Measurements from ENCODE around the gene ID3.
A peak's percentile ranks its signal among the peaks of the same experiment; 100 is the strongest.

ID3 gene, protein sequence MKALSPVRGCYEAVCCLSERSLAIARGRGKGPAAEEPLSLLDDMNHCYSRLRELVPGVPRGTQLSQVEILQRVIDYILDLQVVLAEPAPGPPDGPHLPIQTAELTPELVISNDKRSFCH

GRCh38 chr1:23559136-23559984, at the start of gene ID3:
TSS of gene ID3 (minus strand) at chr1:23559501. CDS start at chr1:23559426, 75 bp downstream.
- peak; percentile 96 for DNase-seq

DNA sequence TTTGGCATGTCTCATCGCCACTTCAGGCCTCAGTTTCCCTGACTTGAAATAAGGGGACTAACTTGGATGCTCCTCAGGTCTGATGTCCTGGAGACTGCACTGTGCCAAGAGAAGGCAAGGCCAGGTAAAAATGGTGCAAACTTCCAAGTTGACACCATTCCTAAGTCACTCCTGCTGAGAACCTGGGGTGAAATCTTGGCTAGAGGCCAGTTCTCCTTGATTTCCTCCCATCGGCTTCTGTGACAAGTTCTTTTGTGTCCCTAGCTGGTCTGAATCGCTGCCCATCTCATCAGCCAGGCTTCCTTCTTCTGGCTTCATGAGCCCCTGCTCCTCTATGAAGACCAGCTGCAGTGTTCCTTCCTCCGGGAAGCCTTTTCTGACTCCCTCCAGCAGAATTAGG, 48.6 kb upstream of the ID3 start:
- DNase-seq: no peak

GRCh38 chr1:23601968-23602876, 42.9 kb upstream of the ID3 start:
- no peak for DNase-seq

- DNase-seq: no peak
Measured at GRCh38 chr1:23601135-23601967, 42.0 kb upstream of the ID3 start.

DNA sequence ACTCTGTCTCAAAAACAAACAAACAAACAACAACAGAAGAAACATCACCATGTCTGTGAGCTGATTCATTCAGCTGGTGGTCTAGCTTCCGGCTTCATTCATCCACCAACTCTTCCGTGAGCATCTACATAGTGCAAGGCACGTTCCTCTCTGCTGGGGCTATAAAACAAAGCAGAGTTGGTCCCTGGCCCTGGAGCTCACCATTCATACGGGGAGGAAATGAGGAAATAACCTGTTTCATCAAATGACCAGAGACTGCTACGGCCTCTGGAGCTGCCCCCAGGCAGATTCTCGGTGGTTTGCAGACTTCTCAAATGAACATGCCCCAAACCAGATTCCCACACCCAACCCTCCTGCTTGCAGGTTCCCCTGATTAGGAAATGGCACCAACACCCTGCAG, 41.0 kb upstream of the ID3 start:
- DNase-seq: no peak

GRCh38 chr1:23599125-23599524, 39.8 kb upstream of the ID3 start:
- DNase-seq: no peak

DNA sequence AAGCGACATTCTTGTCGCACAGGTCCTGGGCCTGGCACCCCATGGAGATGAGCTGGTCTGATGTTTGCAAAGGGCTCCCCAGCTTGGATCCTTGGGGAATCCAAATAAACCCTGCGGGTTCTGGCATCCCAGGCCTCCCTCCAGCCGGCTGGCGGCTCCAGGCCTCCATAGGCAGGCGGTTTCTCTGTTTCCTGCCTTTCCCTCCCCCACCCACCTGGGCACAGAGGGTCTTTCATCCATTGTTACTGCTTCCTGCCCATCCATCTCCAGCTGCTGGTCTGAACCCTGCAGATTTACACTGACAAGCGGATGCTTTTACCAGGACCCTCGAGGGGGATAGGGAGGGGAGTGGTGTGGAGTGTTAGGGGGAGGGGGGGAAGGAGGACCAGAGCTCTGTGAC, 39.1 kb upstream of the ID3 start:
- DNase-seq: peak; percentile 79

DNA sequence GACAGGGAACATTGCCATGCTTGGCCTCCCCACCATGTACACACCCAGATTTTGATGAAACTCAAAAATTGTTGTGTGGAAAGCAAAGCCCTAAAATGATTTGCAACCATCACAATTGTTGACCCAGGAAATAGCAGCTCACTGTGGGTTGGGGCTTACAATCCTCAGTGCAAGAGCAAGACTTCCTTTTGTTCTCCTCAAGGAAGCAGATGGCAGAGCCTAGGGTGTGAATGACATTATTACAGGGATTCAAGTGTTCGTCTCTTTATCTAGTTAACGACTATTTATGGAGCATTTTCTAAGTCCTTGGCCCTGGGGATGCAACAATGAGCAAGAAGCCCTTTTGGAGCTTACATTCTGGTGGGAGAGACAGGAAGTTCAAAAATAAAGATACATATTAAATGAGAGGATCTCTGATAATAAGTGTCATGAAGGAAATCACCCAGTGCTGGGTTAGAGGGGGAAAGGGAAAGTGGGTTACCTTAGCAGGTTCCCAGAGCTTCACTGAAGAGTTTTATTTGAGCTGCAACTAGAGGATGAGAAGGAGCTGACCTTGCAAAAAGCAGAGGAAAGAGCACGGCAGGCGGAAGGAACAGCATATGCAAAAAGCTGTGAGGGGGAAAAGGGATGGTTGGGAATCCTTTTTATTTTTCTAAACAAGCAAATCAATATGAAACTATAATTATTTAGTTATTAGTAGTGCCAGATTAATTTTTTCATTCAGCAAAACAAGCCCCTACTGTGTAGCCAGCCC, 38.5 kb upstream of the ID3 start:
- DNase-seq: no peak

DNA sequence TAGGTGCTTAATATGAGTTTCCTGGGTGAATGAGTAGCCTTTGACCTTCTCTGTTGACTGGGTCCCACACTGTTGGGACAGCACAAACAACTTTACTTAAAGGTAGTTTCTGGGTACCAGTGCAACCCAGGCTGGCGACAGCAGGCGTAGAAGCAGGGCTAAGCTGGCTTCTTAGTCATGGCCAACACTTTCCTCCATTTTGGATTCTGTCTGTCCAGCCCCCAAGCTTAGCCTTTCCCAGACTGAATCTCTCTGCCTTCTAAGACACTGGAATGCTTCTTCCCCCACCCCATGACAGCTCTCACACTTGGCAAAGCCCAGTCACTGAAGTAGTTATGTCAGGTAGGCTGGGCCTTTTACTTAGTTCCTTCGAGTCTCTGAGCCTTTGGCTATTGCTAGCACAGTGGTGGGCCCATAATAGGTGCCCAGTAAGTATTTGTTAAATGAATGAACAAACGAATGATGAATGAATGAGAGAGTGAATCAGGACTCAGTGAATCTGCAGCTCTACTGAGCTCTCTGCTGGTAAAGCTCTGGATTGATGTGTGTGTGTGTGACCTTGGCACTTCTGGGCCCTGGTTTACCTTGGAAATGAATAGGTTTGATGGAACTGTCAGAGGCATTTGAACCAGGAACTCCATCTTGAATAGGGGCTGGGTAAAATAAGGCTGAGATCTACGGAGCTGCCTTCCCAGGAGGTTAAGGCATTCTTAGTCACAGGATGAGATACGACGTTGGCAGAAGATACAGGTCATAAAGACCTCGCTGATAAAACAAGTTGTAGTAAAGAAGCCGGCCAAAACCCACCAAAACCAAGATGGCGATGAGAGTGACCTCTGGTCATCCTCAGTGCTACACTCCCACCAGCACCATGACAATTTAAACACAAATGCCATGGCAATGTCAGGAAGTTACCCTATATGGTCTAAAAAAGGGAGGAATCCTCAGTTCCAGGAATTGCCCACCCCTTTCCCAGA, 37.4 kb upstream of the ID3 start:
- DNase-seq: no peak

GRCh38 chr1:23594927-23595353, 35.6 kb upstream of the ID3 start:
- DNase-seq: no peak

DNA sequence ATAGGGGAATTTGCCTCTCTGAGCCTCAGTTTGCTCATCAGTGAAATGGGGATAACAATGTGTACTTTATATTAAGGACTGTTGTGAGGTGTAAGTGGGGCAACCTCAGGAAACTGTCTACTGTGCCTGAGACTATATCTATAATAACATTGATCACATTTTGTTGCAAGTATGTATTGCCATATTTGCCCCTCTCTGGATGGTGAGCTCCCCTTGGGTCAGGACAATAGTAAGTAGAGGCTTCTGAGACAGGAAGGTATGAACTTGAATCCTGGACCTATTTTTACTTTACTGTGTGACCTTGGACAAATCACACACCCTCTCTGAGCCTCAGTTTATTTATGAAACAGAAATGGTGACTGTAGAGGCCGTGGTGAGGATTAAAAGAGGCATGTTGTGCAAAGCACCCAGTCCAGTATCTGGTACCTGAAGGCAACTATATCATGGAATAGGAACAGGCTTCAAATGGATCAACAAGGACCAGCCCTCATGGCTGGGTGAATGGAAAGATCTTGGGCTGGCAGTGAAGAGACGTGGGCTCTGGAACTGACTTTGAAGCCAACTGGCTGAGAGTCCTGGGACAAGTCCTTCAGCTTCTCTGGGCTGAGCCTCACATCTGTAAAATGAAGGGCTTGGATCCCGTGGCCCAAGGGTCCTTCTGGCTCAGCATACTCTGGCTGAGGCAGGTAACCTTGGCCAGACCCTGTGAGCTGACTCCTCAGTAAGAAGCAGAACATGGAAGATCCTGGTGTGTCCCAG, 35.0 kb upstream of the ID3 start:
- DNase-seq: no peak

DNA sequence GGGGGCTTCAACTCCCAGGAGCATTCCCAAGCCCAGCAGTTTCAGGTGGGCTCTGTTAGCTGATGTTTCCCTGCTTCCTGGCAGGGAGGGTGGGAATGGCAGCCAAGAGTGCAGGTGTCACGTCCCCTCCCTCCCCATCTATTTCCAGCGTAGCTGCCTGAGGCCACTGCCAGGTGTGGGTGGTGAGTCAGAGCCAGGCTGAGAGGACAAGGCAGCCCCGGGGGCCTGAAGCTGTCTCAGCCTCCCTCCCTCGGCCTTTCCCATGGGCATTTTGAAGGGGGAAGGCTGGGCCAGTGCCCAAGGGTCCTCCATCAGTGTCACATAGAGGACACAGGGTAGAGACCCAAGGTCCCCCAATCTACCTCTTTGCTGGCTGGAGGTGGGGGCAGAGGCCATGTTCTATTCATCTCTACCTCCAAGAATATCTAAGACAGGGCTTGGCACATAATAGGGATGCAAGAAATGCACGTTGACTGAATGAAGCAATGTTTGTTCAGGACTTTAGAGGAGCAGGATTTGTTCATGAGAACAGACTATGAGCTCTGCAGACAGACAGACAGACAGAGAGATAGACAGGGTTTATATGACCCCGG, 34.4 kb upstream of the ID3 start:
- no peak for DNase-seq

- no peak for DNase-seq
Measured at GRCh38 chr1:23593042-23593521, 33.8 kb upstream of the ID3 start.

- DNase-seq: no peak
Measured at GRCh38 chr1:23592209-23592892, 33.0 kb upstream of the ID3 start.

GRCh38 chr1:23591460-23592208, 32.3 kb upstream of the ID3 start:
- no peak for DNase-seq

GRCh38 chr1:23590058-23590783, 30.9 kb upstream of the ID3 start:
- DNase-seq: no peak

DNA sequence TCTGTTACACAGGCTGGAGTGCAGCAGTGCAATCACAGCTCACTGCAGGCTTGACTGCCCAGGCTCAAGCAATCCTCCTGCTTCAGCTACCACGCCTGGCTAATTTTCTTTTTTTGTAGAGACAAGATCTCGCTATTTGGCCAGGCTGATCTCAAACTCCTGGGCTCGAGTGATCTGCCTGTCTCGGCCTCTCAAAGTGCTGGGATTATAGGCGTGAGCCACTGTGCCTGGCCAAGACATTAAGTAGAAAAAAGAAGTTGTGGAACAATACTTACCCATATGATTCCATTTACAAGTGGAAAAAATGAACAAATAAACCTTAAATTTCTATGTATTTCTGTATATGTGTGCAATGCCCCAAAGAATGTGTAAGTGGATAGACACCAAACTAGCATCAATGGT, 30.3 kb upstream of the ID3 start:
- no peak for DNase-seq

Measured in retina (tissue), 1 donor.